A549 (cell line): ENCODE results near the gene SUPT20HL2. TPM values are rescaled to one million over a fixed set of nuclear protein-coding genes. Genes with fewer than 3 reads are reported as not detected.

Experiments
- ATAC-seq, 2 experiments: fragments of 200-7000 bp in 1 of 2; fragments of >200 bp in 1 of 2; cut with Nextera tagmentation in 1 of 2; cut with Tn5 transposase in 1 of 2; 3 replicates each; pipeline versions ENCODE4 v1.8.0 to v1.9.1; 2018 to 2020; ENCODE audit warnings: mild to moderate bottlenecking in 1 of 2, moderate library complexity in 1 of 2
- CTCF ChIA-PET: fragments of 300-600 bp; sonication (Branson Sonifier 250); formaldehyde crosslinking; extraction: SDS; loops from one replicate; lab custom pipeline; 2021; ENCODE audit warnings: antibody characterized with exemption, inconsistent platforms; lab: Yijun Ruan, JAX
- POLR2A ChIA-PET: fragments of 350-600 bp; formaldehyde crosslinking; extraction: SDS; loops from one replicate; lab custom pipeline; 2021; ENCODE audit warnings: antibody characterized with exemption, inconsistent platforms; lab: Yijun Ruan, JAX
- DNase-seq, 2 experiments: peaks; one replicate each; pipeline versions ENCODE4 v3.0.0 to v3.0.0-alpha.2; 2011 to 2016; ENCODE audit warnings: low read depth in 1 of 2, low spot score in 1 of 2
- FAIRE-seq: peaks from 2 replicates; lab custom pipeline; 2011; peaks lifted over from hg19 to GRCh38; lab: Jason Lieb, UNC
- H3K27ac ChIP-seq, 2 experiments: fragments of >200 bp; sonication (Bioruptor Twin); formaldehyde crosslinking; 3 replicates each; pipeline ENCODE4 v1.5.1; 2016 to 2017
- H3K4me1 ChIP-seq: fragments of >200 bp; sonication (Bioruptor Twin); formaldehyde crosslinking; 3 replicates; pipeline ENCODE4 v1.6.1; 2016
- H3K4me2 ChIP-seq: fragments of >200 bp; sonication (Bioruptor Twin); formaldehyde crosslinking; 3 replicates; pipeline ENCODE4 v1.6.1; 2016
- H3K4me3 ChIP-seq: fragments of >200 bp; sonication (Bioruptor Twin); formaldehyde crosslinking; 3 replicates; pipeline ENCODE4 v1.5.1; 2016
- H3K9me3 ChIP-seq: fragments of >200 bp; sonication (Bioruptor Twin); formaldehyde crosslinking; 3 replicates; pipeline ENCODE4 v1.6.1; 2016
- CEBPB ChIP-seq, 2 experiments: fragments of >200 bp in 1 of 2; sonication (Bioruptor Twin) in 1 of 2; formaldehyde crosslinking in 1 of 2; IDR thresholded peaks; 2 replicates each; pipeline ENCODE4 v1.6.1; 2012 to 2016
- CHD2 ChIP-seq: fragments of 150-350 bp; IDR thresholded peaks from 2 replicates; pipeline ENCODE4 v1.6.1; 2014; ENCODE audit warnings: low read length; ENCODE audit not compliant: partially characterized antibody
- CHD4 ChIP-seq: fragments of 200-600 bp; sonication (generic); IDR thresholded peaks from 2 replicates; pipeline ENCODE4 v1.6.1; 2016; ENCODE audit warnings: antibody characterized with exemption, mild to moderate bottlenecking, borderline replicate concordance
- EHMT2 ChIP-seq: fragments of 200-600 bp; sonication (generic); IDR thresholded peaks from 2 replicates; pipeline ENCODE4 v1.6.1; 2016; ENCODE audit warnings: antibody characterized with exemption, low read depth, mild to moderate bottlenecking, moderate library complexity
- HDAC2 ChIP-seq: fragments of 200-600 bp; sonication (generic); IDR thresholded peaks from 2 replicates; pipeline ENCODE4 v1.6.1; 2016
- HES2 ChIP-seq: fragments of >200 bp; sonication (Bioruptor Twin); formaldehyde crosslinking; IDR thresholded peaks from 2 replicates; pipeline ENCODE4 v1.6.1; 2016
- HEYL ChIP-seq: fragments of 250-450 bp; sonication (Bioruptor Pico); IDR thresholded peaks from 2 replicates; pipeline ENCODE4 v1.8.0; 2021; ENCODE audit warnings: mild to moderate bottlenecking, moderate library complexity
- HOXB13 ChIP-seq: fragments of 250-450 bp; sonication (Bioruptor Pico); IDR thresholded peaks from 2 replicates; pipeline ENCODE4 v1.5.0; 2020; ENCODE audit warnings: low read depth, mild to moderate bottlenecking, moderate library complexity
- JUN ChIP-seq, 2 experiments: fragments of >200 bp; sonication (Bioruptor Twin); formaldehyde crosslinking; IDR thresholded peaks; 2 replicates in 1 of 2; 3 replicates in 1 of 2; pipeline ENCODE4 v1.6.1; 2016 to 2017
- KDM1A ChIP-seq: fragments of 200-600 bp; sonication (generic); IDR thresholded peaks from 2 replicates; pipeline ENCODE4 v1.6.1; 2016; ENCODE audit warnings: low read depth, mild to moderate bottlenecking
- KDM5A ChIP-seq: fragments of 200-600 bp; sonication (generic); IDR thresholded peaks from 2 replicates; pipeline ENCODE4 v1.6.1; 2016; ENCODE audit warnings: antibody characterized with exemption, mild to moderate bottlenecking
- MAZ ChIP-seq: fragments of 150-350 bp; IDR thresholded peaks from 2 replicates; pipeline ENCODE4 v1.6.1; 2014; ENCODE audit warnings: antibody characterized with exemption, low read depth, low read length, borderline replicate concordance
- MYC ChIP-seq: IDR thresholded peaks from 2 replicates; pipeline ENCODE4 v1.6.1; 2012; ENCODE audit warnings: mild to moderate bottlenecking, inconsistent platforms, low read length, improper control_type of control experiment, borderline replicate concordance
- NPAS2 ChIP-seq: fragments of 250-450 bp; sonication (Bioruptor Pico); IDR thresholded peaks from 2 replicates; pipeline ENCODE4 v1.8.0; 2022; ENCODE audit warnings: mild to moderate bottlenecking, moderate library complexity, borderline replicate concordance
- POLR2A ChIP-seq: IDR thresholded peaks from 2 replicates; pipeline ENCODE4 v1.6.1; 2012; ENCODE audit warnings: mild to moderate bottlenecking, low read length
- TFCP2L1 ChIP-seq: fragments of 250-450 bp; sonication (Bioruptor Pico); IDR thresholded peaks from 2 replicates; pipeline ENCODE4 v1.5.0; 2021; ENCODE audit warnings: mild to moderate bottlenecking
- TP53 ChIP-seq: fragments of 250-450 bp; sonication (Bioruptor Pico); IDR thresholded peaks from 2 replicates; pipeline ENCODE4 v1.5.0; 2021; ENCODE audit warnings: mild to moderate bottlenecking, moderate library complexity
- ZC3H11A ChIP-seq: fragments of 450-650 bp; IDR thresholded peaks from 2 replicates; pipeline ENCODE4 v1.6.1; 2014; ENCODE audit warnings: antibody characterized with exemption, mild to moderate bottlenecking
- ZFP36 ChIP-seq: fragments of 450-650 bp; IDR thresholded peaks from 2 replicates; pipeline ENCODE4 v1.6.1; 2014; ENCODE audit warnings: borderline replicate concordance; ENCODE audit not compliant: partially characterized antibody
- ZSCAN20 ChIP-seq: fragments of 250-450 bp; sonication (Bioruptor Pico); IDR thresholded peaks from 2 replicates; pipeline ENCODE4 v1.8.0; 2022; ENCODE audit warnings: mild to moderate bottlenecking, moderate library complexity
- WGBS: methylation state at CpG from one replicate; pipeline ENCODE4 v1.1.6; 2017; ENCODE audit errors: missing lambda C conversion rate; 5-methylcytosine and 5-hydroxymethylcytosine counted together
- polyA plus RNA-seq, 4 experiments: library from polyadenylated mRNA; depleted of rRNA in 3 of 4; stranded (reverse); fragments of >200 nt; fragmentation: RNase III in 1 of 4; extraction: RNeasy Plus Mini Kit Qiagen cat#74134 plus additional on column Dnase treatment in 1 of 4; gene quantifications; 2 replicates in 3 of 4; 3 replicates in 1 of 4; pipeline ENCODE4 v1.2.3, GENCODE V29; 2011 to 2017
- TF ChIP-seq, protein P1 (sequence below): fragments of 450-650 bp; IDR thresholded peaks from 2 replicates; pipeline ENCODE4 v1.6.1; 2014; ENCODE audit warnings: antibody characterized with exemption
- TF ChIP-seq, protein P2 (sequence below): fragments of 200-600 bp; sonication (generic); IDR thresholded peaks from 2 replicates; pipeline ENCODE4 v1.6.1; 2016; ENCODE audit warnings: antibody characterized with exemption, mild to moderate bottlenecking, moderate library complexity
- TF ChIP-seq, protein P3 (sequence below): IDR thresholded peaks from 2 replicates; pipeline ENCODE4 v1.6.1; 2012
- TF ChIP-seq, protein P4 (sequence below): fragments of 250-450 bp; sonication (Bioruptor Pico); IDR thresholded peaks from 2 replicates; pipeline ENCODE4 v1.5.0; 2020; ENCODE audit warnings: low read depth, mild to moderate bottlenecking, moderate library complexity

Gene SUPT20HL2
- polyA plus RNA-seq, 2 of the 4 experiments (the other 2 are of a cell fraction) = not detected

GRCh38 chrX:24306440-24306839, 7.4 kb downstream of the SUPT20HL2 start:
- FAIRE-seq (no peak), ATAC-seq (no peak), DNase-seq (no peak)
- TF ChIP-seq HOXB13 (CRISPR knock-in tag) = no peak
- TF ChIP-seq TFCP2L1 = no peak
- TF ChIP-seq CHD4 = no peak
- TF ChIP-seq, protein P1, sequence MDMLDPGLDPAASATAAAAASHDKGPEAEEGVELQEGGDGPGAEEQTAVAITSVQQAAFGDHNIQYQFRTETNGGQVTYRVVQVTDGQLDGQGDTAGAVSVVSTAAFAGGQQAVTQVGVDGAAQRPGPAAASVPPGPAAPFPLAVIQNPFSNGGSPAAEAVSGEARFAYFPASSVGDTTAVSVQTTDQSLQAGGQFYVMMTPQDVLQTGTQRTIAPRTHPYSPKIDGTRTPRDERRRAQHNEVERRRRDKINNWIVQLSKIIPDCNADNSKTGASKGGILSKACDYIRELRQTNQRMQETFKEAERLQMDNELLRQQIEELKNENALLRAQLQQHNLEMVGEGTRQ = no peak
- TF ChIP-seq KDM1A = no peak
- TF ChIP-seq HDAC2 = no peak
- TF ChIP-seq, protein P2, sequence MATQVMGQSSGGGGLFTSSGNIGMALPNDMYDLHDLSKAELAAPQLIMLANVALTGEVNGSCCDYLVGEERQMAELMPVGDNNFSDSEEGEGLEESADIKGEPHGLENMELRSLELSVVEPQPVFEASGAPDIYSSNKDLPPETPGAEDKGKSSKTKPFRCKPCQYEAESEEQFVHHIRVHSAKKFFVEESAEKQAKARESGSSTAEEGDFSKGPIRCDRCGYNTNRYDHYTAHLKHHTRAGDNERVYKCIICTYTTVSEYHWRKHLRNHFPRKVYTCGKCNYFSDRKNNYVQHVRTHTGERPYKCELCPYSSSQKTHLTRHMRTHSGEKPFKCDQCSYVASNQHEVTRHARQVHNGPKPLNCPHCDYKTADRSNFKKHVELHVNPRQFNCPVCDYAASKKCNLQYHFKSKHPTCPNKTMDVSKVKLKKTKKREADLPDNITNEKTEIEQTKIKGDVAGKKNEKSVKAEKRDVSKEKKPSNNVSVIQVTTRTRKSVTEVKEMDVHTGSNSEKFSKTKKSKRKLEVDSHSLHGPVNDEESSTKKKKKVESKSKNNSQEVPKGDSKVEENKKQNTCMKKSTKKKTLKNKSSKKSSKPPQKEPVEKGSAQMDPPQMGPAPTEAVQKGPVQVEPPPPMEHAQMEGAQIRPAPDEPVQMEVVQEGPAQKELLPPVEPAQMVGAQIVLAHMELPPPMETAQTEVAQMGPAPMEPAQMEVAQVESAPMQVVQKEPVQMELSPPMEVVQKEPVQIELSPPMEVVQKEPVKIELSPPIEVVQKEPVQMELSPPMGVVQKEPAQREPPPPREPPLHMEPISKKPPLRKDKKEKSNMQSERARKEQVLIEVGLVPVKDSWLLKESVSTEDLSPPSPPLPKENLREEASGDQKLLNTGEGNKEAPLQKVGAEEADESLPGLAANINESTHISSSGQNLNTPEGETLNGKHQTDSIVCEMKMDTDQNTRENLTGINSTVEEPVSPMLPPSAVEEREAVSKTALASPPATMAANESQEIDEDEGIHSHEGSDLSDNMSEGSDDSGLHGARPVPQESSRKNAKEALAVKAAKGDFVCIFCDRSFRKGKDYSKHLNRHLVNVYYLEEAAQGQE = no peak
- TF ChIP-seq, protein P3, sequence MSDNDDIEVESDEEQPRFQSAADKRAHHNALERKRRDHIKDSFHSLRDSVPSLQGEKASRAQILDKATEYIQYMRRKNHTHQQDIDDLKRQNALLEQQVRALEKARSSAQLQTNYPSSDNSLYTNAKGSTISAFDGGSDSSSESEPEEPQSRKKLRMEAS = no peak
- Histone ChIP-seq H3K4me3 (no peak overlapping the region), H3K4me2 (no peak overlapping the region), H3K9me3 (no peaks in the 10 kb centered on the region), H3K4me1 (no peaks in the 10 kb centered on the region), H3K27ac (no peak overlapping the region)
- WGBS = 55% methylated on average over 6 of the region's 6 CpGs
- ChIA-PET CTCF (interaction anchor here (0.5 to 1.6 kb wide), 2 partner anchors 11 to 19 kb away, joined by 3 to 4 read pairs; no protein-coding TSS in a partner anchor), POLR2A (no interaction called here)

- ChIA-PET POLR2A (no interaction called here), CTCF (interaction anchor here (1.6 kb wide), 1 partner anchor 10 kb away, joined by 4 read pairs; no protein-coding TSS in a partner anchor)
- no peak for TF ChIP-seq POLR2A
- TF ChIP-seq MAZ = no peak
- TF ChIP-seq HEYL (CRISPR knock-in tag) = no peak
- no peak for TF ChIP-seq EHMT2
- TF ChIP-seq, protein P4, sequence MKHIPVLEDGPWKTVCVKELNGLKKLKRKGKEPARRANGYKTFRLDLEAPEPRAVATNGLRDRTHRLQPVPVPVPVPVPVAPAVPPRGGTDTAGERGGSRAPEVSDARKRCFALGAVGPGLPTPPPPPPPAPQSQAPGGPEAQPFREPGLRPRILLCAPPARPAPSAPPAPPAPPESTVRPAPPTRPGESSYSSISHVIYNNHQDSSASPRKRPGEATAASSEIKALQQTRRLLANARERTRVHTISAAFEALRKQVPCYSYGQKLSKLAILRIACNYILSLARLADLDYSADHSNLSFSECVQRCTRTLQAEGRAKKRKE (CRISPR knock-in tag) = no peak
- no peak for TF ChIP-seq MYC
- no peak for TF ChIP-seq HES2
- TF ChIP-seq JUN (IDR thresholded peaks at IDR 0.05) = no peak
- no peak for TF ChIP-seq ZFP36
- no peak for TF ChIP-seq CEBPB (IDR thresholded peaks at IDR 0.05)
- no peak for TF ChIP-seq ZSCAN20
- TF ChIP-seq KDM5A = no peak
- no peak for TF ChIP-seq TP53
- TF ChIP-seq ZC3H11A = no peak
- TF ChIP-seq NPAS2 (CRISPR knock-in tag) = no peak
- TF ChIP-seq, protein P1 = no peak
- TF ChIP-seq, protein P3 = no peak
- TF ChIP-seq CHD2 = no peak
- DNase-seq (no peak), FAIRE-seq (no peak), ATAC-seq (no peak)
- no peak overlapping the region for H3K4me2 ChIP-seq
- no peak overlapping the region for H3K27ac ChIP-seq
- 82% methylated on average over 7 of the region's 7 CpGs for WGBS
- no peak overlapping the region for H3K4me3 ChIP-seq
- no peaks in the 10 kb centered on the region for H3K4me1 ChIP-seq
- no peaks in the 10 kb centered on the region for H3K9me3 ChIP-seq
These were observed 8.0 kb downstream of the SUPT20HL2 start for GRCh38 chrX:24305905-24306304.
